RWPE2 (cell line): ENCODE data around the gene FTO.
"Not testable (repeated sequence)": the region's sequence is repeated elsewhere in the genome, so short reads cannot be mapped to it uniquely, and the experiment has no call there.

ENCODE experiments used
- ATAC-seq: fragments of 200-7000 bp; cut with Tn5 transposase; 3 replicates; pipeline ENCODE4 v1.9.1; 2021; ENCODE audit warnings: low read depth
- DNase-seq: peaks from one replicate; pipeline ENCODE4 v3.0.0-alpha.2; 2020; ENCODE audit warnings: low spot score
- H3K27ac ChIP-seq: fragments of 450-650 bp; 2 replicates; pipeline ENCODE4 v1.5.1; 2017; ENCODE audit warnings: mild to moderate bottlenecking; ENCODE audit not compliant: poor library complexity, severe bottlenecking
- H3K27me3 ChIP-seq: fragments of 250-450 bp; sonication (Bioruptor Pico); 2 replicates; pipeline ENCODE4 v1.5.1; 2021; ENCODE audit warnings: mild to moderate bottlenecking, moderate library complexity; ENCODE audit not compliant: insufficient read depth, poor library complexity, severe bottlenecking
- H3K36me3 ChIP-seq: fragments of 250-450 bp; sonication (Bioruptor Pico); 2 replicates; pipeline ENCODE4 v1.5.1; 2020; ENCODE audit warnings: low read depth, mild to moderate bottlenecking, moderate library complexity
- H3K4me1 ChIP-seq: fragments of 250-450 bp; sonication (Bioruptor Pico); 2 replicates; pipeline ENCODE4 v1.5.1; 2021; ENCODE audit warnings: mild to moderate bottlenecking, moderate library complexity; ENCODE audit not compliant: insufficient read depth, poor library complexity, severe bottlenecking
- H3K4me3 ChIP-seq: fragments of 250-450 bp; sonication (Bioruptor Pico); 2 replicates; pipeline ENCODE4 v1.5.1; 2021; ENCODE audit warnings: mild to moderate bottlenecking, moderate library complexity; ENCODE audit not compliant: severe bottlenecking
- H3K9me3 ChIP-seq: fragments of 250-450 bp; sonication (Bioruptor Pico); 2 replicates; pipeline ENCODE4 v1.5.1; 2021; ENCODE audit warnings: mild to moderate bottlenecking, moderate library complexity; ENCODE audit not compliant: severe bottlenecking
- CTCF ChIP-seq: fragments of 450-650 bp; IDR thresholded peaks from one replicate; pipeline ENCODE4 v1.5.1; 2017; ENCODE audit warnings: mild to moderate bottlenecking, moderate library complexity; ENCODE audit not compliant: poor library complexity, severe bottlenecking

Gene FTO

DNA sequence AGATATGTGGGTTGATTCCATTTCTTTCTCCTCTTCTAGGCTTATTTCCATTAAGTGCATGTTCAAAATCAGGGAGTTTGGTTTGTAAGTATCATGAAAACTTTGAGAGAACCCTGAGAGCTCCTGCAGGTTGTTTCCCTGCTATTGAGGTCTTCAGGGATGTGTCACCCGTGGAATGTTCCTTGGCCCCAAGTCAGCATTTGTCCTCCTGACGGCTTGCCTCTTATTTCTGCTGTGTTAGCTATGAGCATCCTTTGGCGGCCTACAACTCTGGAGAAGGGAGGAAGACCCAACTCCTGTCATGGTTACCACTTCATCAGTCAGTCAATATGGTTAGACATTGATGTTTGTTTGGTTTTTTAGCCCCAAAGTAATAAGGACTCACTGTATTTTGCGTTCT lies 180.8 kb downstream of the FTO start:
- Histone ChIP-seq H3K9me3 (no peaks in the 10 kb centered on the region), H3K27ac (no peak overlapping the region), H3K4me1 (peaks cover 10% of the 10 kb centered on the region), H3K4me3 (no peak overlapping the region), H3K27me3 (no peaks in the 10 kb centered on the region), H3K36me3 (peaks cover 7% of the 10 kb centered on the region)
- TF ChIP-seq CTCF = no peak
- ATAC-seq (no peak), DNase-seq (no peak)

GRCh38 chr16:53886482-53887378 lies 182.8 kb downstream of the FTO start:
- no peaks in the 10 kb centered on the region for H3K27me3 ChIP-seq
- no peak overlapping the region for H3K4me3 ChIP-seq
- no peak overlapping the region for H3K27ac ChIP-seq
- TF ChIP-seq CTCF = no peak
- H3K9me3 ChIP-seq = no peaks in the 10 kb centered on the region
- H3K4me1 ChIP-seq = peaks cover 2% of the 10 kb centered on the region
- peaks cover 7% of the 10 kb centered on the region for H3K36me3 ChIP-seq
- no peak for ATAC-seq
- DNase-seq = no peak

DNA sequence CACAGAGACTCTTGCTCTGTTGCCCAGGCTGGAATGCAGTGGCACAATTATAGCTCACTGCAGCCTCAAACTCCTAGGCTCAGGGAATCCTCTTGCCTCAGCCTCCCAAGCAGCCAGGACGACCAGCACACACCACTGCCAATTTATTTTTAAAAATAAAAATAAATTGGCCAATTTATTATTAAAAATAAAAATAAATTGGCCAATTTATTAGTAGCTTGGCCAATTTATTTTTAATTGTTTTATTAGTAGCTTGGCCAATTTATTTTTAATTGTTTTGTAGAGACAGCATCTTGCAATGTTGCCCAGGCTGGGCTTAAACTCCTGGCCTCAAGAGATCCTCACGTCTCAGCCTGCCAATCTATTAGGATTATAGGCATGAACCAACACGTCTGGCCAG lies 184.3 kb downstream of the FTO start:
- no peak for TF ChIP-seq CTCF
- no peak for ATAC-seq

DNA sequence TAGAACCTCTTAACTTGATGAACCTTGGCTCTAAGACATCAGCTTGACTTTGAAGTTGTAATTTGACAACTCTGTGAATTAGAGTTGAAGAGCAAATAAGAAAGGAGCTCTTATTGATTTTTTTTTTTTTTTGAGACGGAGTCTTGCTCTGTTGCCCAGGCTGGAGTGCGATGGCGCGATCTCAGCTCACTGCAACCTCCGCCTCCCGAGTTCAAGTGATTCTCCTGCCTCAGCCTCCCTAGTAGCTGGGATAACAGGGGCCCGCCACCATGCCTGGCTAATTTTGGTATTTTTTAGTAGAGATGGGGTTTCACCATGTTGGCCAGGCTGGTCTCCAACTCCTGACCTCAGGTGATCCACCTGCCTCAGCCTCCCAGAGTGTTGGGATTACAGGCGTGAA lies 186.9 kb downstream of the FTO start:
- H3K9me3 ChIP-seq, ATAC-seq, DNase-seq, H3K27ac ChIP-seq, H3K4me3 ChIP-seq, H3K27me3 ChIP-seq, H3K36me3 ChIP-seq: not testable (repeated sequence)
- H3K4me1 ChIP-seq = peaks cover 25% of the 10 kb centered on the region

More for the DNA sequence above, 184.3 kb downstream of the FTO start:
- H3K27ac ChIP-seq = no peak overlapping the region
- no peak for DNase-seq
- no peaks in the 10 kb centered on the region for H3K27me3 ChIP-seq
- H3K4me3 ChIP-seq = no peak overlapping the region
- H3K4me1 ChIP-seq = peaks cover 12% of the 10 kb centered on the region
- H3K9me3 ChIP-seq = no peaks in the 10 kb centered on the region
- H3K36me3 ChIP-seq = peaks cover 7% of the 10 kb centered on the region

GRCh38 chr16:53891409-53892139 lies 187.6 kb downstream of the FTO start:
- H3K27me3 ChIP-seq = no peaks in the 10 kb centered on the region
- H3K27ac ChIP-seq = peak overlapping the region; percentile 55
- peaks cover 7% of the 10 kb centered on the region; the same call in 1 of the 2 replicates for H3K36me3 ChIP-seq
- DNase-seq (no peak), ATAC-seq (no peak)
- H3K9me3 ChIP-seq = no peaks in the 10 kb centered on the region
- no peak overlapping the region for H3K4me3 ChIP-seq
- peaks cover 25% of the 10 kb centered on the region for H3K4me1 ChIP-seq
- no peak for TF ChIP-seq CTCF
